ENCODE data around the gene C6orf120. TPM values are rescaled to one million over a fixed set of nuclear protein-coding genes. Genes with fewer than 3 reads are reported as not detected.

Gene C6orf120
- total RNA-seq, 1 experiment from 2014 or later: 31.5 TPM

- in situ Hi-C loops (cut with HindIII; ENCODE audit: low pct_unique_long_range_greater_than_20kb, low sequenced_read_pairs): no loop called here
Measured at GRCh38 chr6:169702840-169703246, 917 bp downstream of the C6orf120 start.

GRCh38 chr6:169707772-169708171, 5.8 kb downstream of the C6orf120 start:
- ATAC-seq (peak; percentile 32; the same call in 1 of the 2 replicates), DNase-seq (ENCODE audit: low read depth, low spot score) (no peak)
- Histone ChIP-seq H3K4me3 (ENCODE audit: low read depth in 2 of 2, low read length in 2 of 2) (no peak overlapping the region), H3K27me3 (ENCODE audit: control insufficient read depth, insufficient read depth, low read length) (no peaks in the 10 kb centered on the region), H3K27ac (ENCODE audit: low read length) (no peak overlapping the region; the same call in 1 of the 2 replicates), H3K4me1 (ENCODE audit: control insufficient read depth, insufficient read depth, low read length) (peaks cover 21% of the 10 kb centered on the region), H3K9me3 (ENCODE audit: control insufficient read depth, insufficient read depth, low read depth, low read length) (no peaks in the 10 kb centered on the region), H3K36me3 (ENCODE audit: control insufficient read depth, insufficient read depth, low read length) (peaks cover 64% of the 10 kb centered on the region)
- in situ Hi-C loops (cut with HindIII; ENCODE audit: low pct_unique_long_range_greater_than_20kb, low sequenced_read_pairs): no loop called here
- intact Hi-C loops (cut with micrococcal nuclease; ENCODE audit: unreplicated experiment): no loop called here
- TF ChIP-seq TCF7L2 (IDR thresholded peaks at IDR 0.05; ENCODE audit: low read depth, low read length) (no peak), POLR2AphosphoS5 (IDR thresholded peaks at IDR 0.05; ENCODE audit: low read depth, low read length) (no peak), SIN3A (IDR thresholded peaks at IDR 0.05; ENCODE audit: borderline replicate concordance, insufficient read depth, low read depth, low read length) (no peak), REST (IDR thresholded peaks at IDR 0.05; ENCODE audit: insufficient read depth in 1 of 2, low read depth in 2 of 2, low read length in 1 of 2) (no peak), CTCF (IDR thresholded peaks at IDR 0.05) (no peak)
- ChIA-PET CTCF (no interaction called here), POLR2A (no interaction called here)
- BruUV-seq (replicated peaks): no TSS peak

More at GRCh38 chr6:169702840-169703246, 917 bp downstream of the C6orf120 start:
- Histone ChIP-seq H3K4me1 (ENCODE audit: control insufficient read depth, insufficient read depth, low read length) (peaks cover 32% of the 10 kb centered on the region), H3K27me3 (ENCODE audit: control insufficient read depth, insufficient read depth, low read length) (no peaks in the 10 kb centered on the region), H3K4me3 (ENCODE audit: low read depth in 2 of 2, low read length in 2 of 2) (peak overlapping the region; percentile 85 to 100), H3K27ac (ENCODE audit: low read length) (peak overlapping the region; percentile 97), H3K36me3 (ENCODE audit: control insufficient read depth, insufficient read depth, low read length) (peaks cover 43% of the 10 kb centered on the region), H3K9me3 (ENCODE audit: control insufficient read depth, insufficient read depth, low read depth, low read length) (no peaks in the 10 kb centered on the region)
- ATAC-seq: no peak
- intact Hi-C loops (cut with micrococcal nuclease; ENCODE audit: unreplicated experiment): loop anchor here (5.0 kb wide), 1 partner anchor 746 kb away; no protein-coding TSS in a partner anchor
- ChIA-PET POLR2A (interaction anchor here (2.2 kb wide), 1 partner anchor 19 kb away, joined by 5 read pairs; no protein-coding TSS in a partner anchor), CTCF (no interaction called here)
- no peak for TF ChIP-seq CTCF (IDR thresholded peaks at IDR 0.05)
- TF ChIP-seq REST (IDR thresholded peaks at IDR 0.05; ENCODE audit: insufficient read depth in 1 of 2, low read depth in 2 of 2, low read length in 1 of 2): no peak
- no peak for TF ChIP-seq TCF7L2 (IDR thresholded peaks at IDR 0.05; ENCODE audit: low read depth, low read length)
- no peak for TF ChIP-seq SIN3A (IDR thresholded peaks at IDR 0.05; ENCODE audit: borderline replicate concordance, insufficient read depth, low read depth, low read length)
- TF ChIP-seq POLR2AphosphoS5 (IDR thresholded peaks at IDR 0.05; ENCODE audit: low read depth, low read length): no peak
- BruUV-seq (replicated peaks): no TSS peak
- no peak for DNase-seq (ENCODE audit: low read depth, low spot score)

Data from Panc1 (cell line).